MM.1S (cell line): ENCODE measurements around the gene XPOT.

ENCODE experiments used
- DNase-seq: peaks from one replicate; pipeline ENCODE4 v3.0.0-alpha.2; 2015
- H2AFZ ChIP-seq: fragments of 300-600 bp; sonication (generic); 2 replicates; pipeline ENCODE4 v1.6.0; 2016; ENCODE audit warnings: antibody characterized with exemption, low read length
- H3F3A ChIP-seq: fragments of 300-600 bp; sonication (generic); 2 replicates; pipeline ENCODE4 v1.6.1; 2016; ENCODE audit warnings: mild to moderate bottlenecking, antibody characterized with exemption, low read length, moderate library complexity, mixed read lengths; ENCODE audit not compliant: insufficient read depth
- H3K27ac ChIP-seq: fragments of 300-600 bp; sonication (generic); 2 replicates; pipeline ENCODE4 v1.5.1; 2016; ENCODE audit warnings: mild to moderate bottlenecking, low read length
- H3K27me3 ChIP-seq: fragments of 300-600 bp; sonication (generic); replicated peaks from 2 replicates; pipeline ENCODE4 v1.6.0; 2016; ENCODE audit warnings: low read length; ENCODE audit not compliant: insufficient read depth
- H3K36me3 ChIP-seq: fragments of 300-600 bp; sonication (generic); replicated peaks from 2 replicates; pipeline ENCODE4 v1.6.1; 2016; ENCODE audit warnings: mild to moderate bottlenecking, low read length, mixed read lengths; ENCODE audit not compliant: insufficient read depth
- H3K4me1 ChIP-seq: fragments of 300-600 bp; sonication (generic); 2 replicates; pipeline ENCODE4 v1.6.1; 2016; ENCODE audit warnings: low read length, mixed read lengths
- H3K4me2 ChIP-seq: fragments of 300-600 bp; sonication (generic); 2 replicates; pipeline ENCODE4 v1.6.0; 2016; ENCODE audit warnings: low read depth, low read length
- H3K4me3 ChIP-seq: fragments of 300-600 bp; sonication (generic); 2 replicates; pipeline ENCODE4 v1.5.1; 2016; ENCODE audit warnings: low read length, mixed read lengths
- H3K79me2 ChIP-seq: fragments of 300-600 bp; sonication (generic); 2 replicates; pipeline ENCODE4 v1.6.1; 2016; ENCODE audit warnings: mixed run types, low read length, mixed read lengths
- H3K9ac ChIP-seq: fragments of 300-600 bp; sonication (generic); 2 replicates; pipeline ENCODE4 v1.6.1; 2016; ENCODE audit warnings: low read length, mixed read lengths
- H3K9me2 ChIP-seq: fragments of 300-600 bp; sonication (generic); replicated peaks from 2 replicates; pipeline ENCODE4 v1.6.1; 2016; ENCODE audit warnings: mild to moderate bottlenecking, low read length, mixed read lengths; ENCODE audit not compliant: insufficient read depth
- H3K9me3 ChIP-seq: fragments of 300-600 bp; sonication (generic); replicated peaks from 2 replicates; pipeline ENCODE4 v1.6.1; 2016; ENCODE audit warnings: mild to moderate bottlenecking, low read length, mixed read lengths; ENCODE audit not compliant: insufficient read depth
- H4K20me1 ChIP-seq: fragments of 300-600 bp; sonication (generic); 2 replicates; pipeline ENCODE4 v1.6.1; 2016; ENCODE audit warnings: mild to moderate bottlenecking, low read length, moderate library complexity, mixed read lengths; ENCODE audit not compliant: insufficient read depth
- CTCF ChIP-seq: fragments of 300-600 bp; sonication (generic); IDR thresholded peaks from 2 replicates; pipeline ENCODE4 v1.5.1; 2016; ENCODE audit warnings: antibody characterized with exemption, low read length, mixed read lengths
- EZH2 ChIP-seq: fragments of 300-600 bp; sonication (generic); optimal IDR thresholded peaks from 2 replicates; pipeline ENCODE3; 2017; ENCODE audit warnings: low read depth, mild to moderate bottlenecking, antibody characterized with exemption, low read length, mixed read lengths
- EZH2phosphoT487 ChIP-seq: fragments of 300-600 bp; sonication (generic); IDR thresholded peaks from 2 replicates; pipeline ENCODE4 v1.6.1; 2018; ENCODE audit warnings: antibody characterized with exemption, low read length

Gene XPOT

GRCh38 chr12:64404470-64405256, 471 bp downstream of the XPOT start:
- Histone ChIP-seq H3K9me2 (no peaks in the 10 kb centered on the region), H3K36me3 (no peaks in the 10 kb centered on the region; the same call in 1 of the 2 replicates), H3K9ac (peak overlapping the region; percentile 99), H3F3A (peaks cover 9% of the 10 kb centered on the region), H3K9me3 (no peaks in the 10 kb centered on the region), H3K27ac (peak overlapping the region; percentile 99), H3K79me2 (peaks cover 50% of the 10 kb centered on the region), H2AFZ (peak overlapping the region; percentile 97), H3K4me1 (no peaks in the 10 kb centered on the region), H3K27me3 (no peaks in the 10 kb centered on the region), H4K20me1 (no peaks in the 10 kb centered on the region), H3K4me2 (peak overlapping the region; percentile 77), H3K4me3 (peak overlapping the region; percentile 100)
- no peak for TF ChIP-seq CTCF
- no peak for TF ChIP-seq EZH2
- no peak for TF ChIP-seq EZH2phosphoT487
- DNase-seq, result peak; percentile 58

- Histone ChIP-seq H3K4me2 (no peak overlapping the region), H3K27ac (no peak overlapping the region), H3K36me3 (no peaks in the 10 kb centered on the region; the same call in 1 of the 2 replicates), H3K9ac (no peak overlapping the region), H4K20me1 (no peaks in the 10 kb centered on the region), H3K9me2 (no peaks in the 10 kb centered on the region), H3K27me3 (no peaks in the 10 kb centered on the region), H3K9me3 (no peaks in the 10 kb centered on the region), H2AFZ (no peak overlapping the region), H3K4me3 (no peak overlapping the region), H3K4me1 (no peaks in the 10 kb centered on the region), H3K79me2 (peaks cover 64% of the 10 kb centered on the region), H3F3A (peaks cover 9% of the 10 kb centered on the region)
- TF ChIP-seq CTCF, result no peak
- no peak for TF ChIP-seq EZH2phosphoT487
- no peak for TF ChIP-seq EZH2
- no peak for DNase-seq
Observed at GRCh38 chr12:64407342-64408223, 3.4 kb downstream of the XPOT start.

GRCh38 chr12:64411427-64411826, 7.2 kb downstream of the XPOT start:
- Histone ChIP-seq H3K27ac (no peak overlapping the region), H3K36me3 (peaks cover 8% of the 10 kb centered on the region), H3K4me1 (no peaks in the 10 kb centered on the region)

More at GRCh38 chr12:64411427-64411826, 7.2 kb downstream of the XPOT start:
- TF ChIP-seq CTCF (no peak), EZH2 (no peak), EZH2phosphoT487 (no peak)
- no peaks in the 10 kb centered on the region for H3K9me3 ChIP-seq
- H3K4me3 ChIP-seq, result no peak overlapping the region
- no peak overlapping the region for H3K4me2 ChIP-seq
- H3F3A ChIP-seq, result no peaks in the 10 kb centered on the region
- no peaks in the 10 kb centered on the region for H3K9me2 ChIP-seq
- peaks cover 66% of the 10 kb centered on the region for H3K79me2 ChIP-seq
- H4K20me1 ChIP-seq, result no peaks in the 10 kb centered on the region
- H2AFZ ChIP-seq, result no peak overlapping the region
- H3K27me3 ChIP-seq, result no peaks in the 10 kb centered on the region
- DNase-seq, result no peak
- no peak overlapping the region for H3K9ac ChIP-seq
